Endothelial cell (in vitro differentiated cells): Measurements from ENCODE around the gene GCNA. TPM values are rescaled to one million over a fixed set of nuclear protein-coding genes. Genes with fewer than 3 reads are reported as not detected.
A peak's percentile ranks its signal among the peaks of the same experiment; 100 is the strongest.

ENCODE experiments used
- DNase-seq: peaks from one replicate; pipeline ENCODE4 v3.0.0; 2021; ENCODE audit warnings: low spot score
- H3K27ac Mint-ChIP-seq: one replicate; pipeline ENCODE4 v1.8.0; 2021; ENCODE audit warnings: mixed read lengths, inconsistent platforms; ENCODE audit not compliant: unreplicated experiment
- H3K27me3 Mint-ChIP-seq: one replicate; pipeline ENCODE4 v1.8.0; 2021; ENCODE audit warnings: mild to moderate bottlenecking, moderate library complexity, mixed read lengths, inconsistent platforms; ENCODE audit not compliant: unreplicated experiment
- H3K36me3 Mint-ChIP-seq: one replicate; pipeline ENCODE4 v1.8.0; 2021; ENCODE audit warnings: mild to moderate bottlenecking, low read depth, mixed read lengths, inconsistent platforms; ENCODE audit not compliant: unreplicated experiment
- H3K4me1 Mint-ChIP-seq: one replicate; pipeline ENCODE4 v1.8.0; 2021; ENCODE audit warnings: mild to moderate bottlenecking, mixed read lengths, inconsistent platforms; ENCODE audit not compliant: unreplicated experiment
- H3K4me3 Mint-ChIP-seq: one replicate; pipeline ENCODE4 v1.8.0; 2021; ENCODE audit warnings: mild to moderate bottlenecking, mixed read lengths, inconsistent platforms; ENCODE audit not compliant: unreplicated experiment
- H3K9me3 Mint-ChIP-seq: one replicate; pipeline ENCODE4 v1.8.0; 2021; ENCODE audit warnings: mixed read lengths, inconsistent platforms; ENCODE audit not compliant: unreplicated experiment
- CTCF ChIP-seq: fragments of 200-600 bp; sonication (generic); IDR thresholded peaks from one replicate; pipeline ENCODE4 v1.5.0; 2021; ENCODE audit warnings: antibody characterized with exemption; ENCODE audit not compliant: unreplicated experiment
- total RNA-seq: library from RNA; stranded (reverse); fragmentation: NEBNext Ultra II Directional; extraction: Animal tissue kit (Norgen Biotek cat#: 25700); gene quantifications from one replicate; pipeline ENCODE4 v1.2.1, GENCODE V29; 2021; ENCODE audit not compliant: unreplicated experiment

The GCNA gene
- total RNA-seq, 1 donor from 2014 or later = 3.0 TPM

GRCh38 chrX:71619193-71619592 is 41.0 kb downstream of the GCNA start:
- H3K36me3 Mint-ChIP-seq = peaks cover 13% of the 10 kb centered on the region
- DNase-seq = no peak
- no peak overlapping the region for H3K4me3 Mint-ChIP-seq
- TF ChIP-seq CTCF = no peak
- no peak overlapping the region for H3K27ac Mint-ChIP-seq
- H3K9me3 Mint-ChIP-seq = no peaks in the 10 kb centered on the region
- H3K4me1 Mint-ChIP-seq = peaks cover 20% of the 10 kb centered on the region
- H3K27me3 Mint-ChIP-seq = peaks cover 2% of the 10 kb centered on the region

DNA sequence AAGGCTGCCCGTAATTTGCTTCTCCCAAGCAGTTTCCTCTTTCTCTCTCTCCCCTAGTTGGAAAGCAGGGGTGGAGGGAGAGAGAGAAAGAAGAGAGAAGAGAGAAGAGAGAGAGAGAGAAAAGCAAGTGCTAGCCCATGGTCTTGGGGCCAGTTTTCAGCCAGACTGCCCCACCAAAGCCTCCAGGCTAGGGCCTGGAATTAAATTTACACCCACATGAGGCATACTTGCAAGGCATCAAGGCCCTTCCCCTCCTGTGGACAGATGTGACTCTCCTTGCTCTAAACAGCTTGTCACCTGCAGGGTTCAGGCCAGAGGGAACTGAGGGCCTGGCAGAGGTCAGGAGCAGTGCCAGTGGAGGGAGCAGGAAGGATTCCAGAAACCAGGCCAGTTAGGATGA is 41.7 kb downstream of the GCNA start:
- Mint-ChIP-seq H3K27ac (no peak overlapping the region), H3K27me3 (peaks cover 2% of the 10 kb centered on the region), H3K4me3 (no peak overlapping the region), H3K4me1 (peaks cover 20% of the 10 kb centered on the region), H3K36me3 (peaks cover 11% of the 10 kb centered on the region), H3K9me3 (no peaks in the 10 kb centered on the region)
- TF ChIP-seq CTCF = no peak
- no peak for DNase-seq

DNA sequence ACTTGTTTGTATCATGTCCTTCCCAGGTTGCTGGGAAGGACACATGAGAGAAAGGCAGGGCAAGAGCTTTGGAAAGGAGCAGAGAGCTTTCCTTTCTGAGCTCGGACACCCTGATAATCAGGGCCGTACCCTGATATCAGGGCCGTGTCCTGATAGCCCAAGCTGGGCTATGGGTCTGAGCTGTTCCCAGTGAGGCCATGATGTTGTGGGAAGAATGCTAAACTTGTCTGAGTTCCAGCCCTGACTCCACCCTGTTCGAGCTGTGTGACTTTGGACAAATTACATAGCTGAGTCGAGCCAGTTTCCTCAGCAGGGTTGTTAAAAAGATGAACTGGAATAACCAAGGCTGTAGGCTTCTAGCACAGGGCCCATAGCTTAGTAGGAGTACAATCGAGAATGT is 43.4 kb downstream of the GCNA start:
- DNase-seq = no peak
- Mint-ChIP-seq H3K27ac (peak overlapping the region; percentile 31), H3K9me3 (no peaks in the 10 kb centered on the region), H3K27me3 (peaks cover 2% of the 10 kb centered on the region), H3K36me3 (peaks cover 6% of the 10 kb centered on the region), H3K4me3 (no peak overlapping the region), H3K4me1 (peaks cover 20% of the 10 kb centered on the region)
- no peak for TF ChIP-seq CTCF

- Mint-ChIP-seq H3K36me3 (peaks cover 6% of the 10 kb centered on the region), H3K27ac (no peak overlapping the region), H3K9me3 (no peaks in the 10 kb centered on the region), H3K27me3 (peaks cover 2% of the 10 kb centered on the region), H3K4me3 (no peak overlapping the region), H3K4me1 (peaks cover 20% of the 10 kb centered on the region)
- TF ChIP-seq CTCF = no peak
- DNase-seq = no peak
These were observed 43.9 kb downstream of the GCNA start for GRCh38 chrX:71622032-71622575.

DNA sequence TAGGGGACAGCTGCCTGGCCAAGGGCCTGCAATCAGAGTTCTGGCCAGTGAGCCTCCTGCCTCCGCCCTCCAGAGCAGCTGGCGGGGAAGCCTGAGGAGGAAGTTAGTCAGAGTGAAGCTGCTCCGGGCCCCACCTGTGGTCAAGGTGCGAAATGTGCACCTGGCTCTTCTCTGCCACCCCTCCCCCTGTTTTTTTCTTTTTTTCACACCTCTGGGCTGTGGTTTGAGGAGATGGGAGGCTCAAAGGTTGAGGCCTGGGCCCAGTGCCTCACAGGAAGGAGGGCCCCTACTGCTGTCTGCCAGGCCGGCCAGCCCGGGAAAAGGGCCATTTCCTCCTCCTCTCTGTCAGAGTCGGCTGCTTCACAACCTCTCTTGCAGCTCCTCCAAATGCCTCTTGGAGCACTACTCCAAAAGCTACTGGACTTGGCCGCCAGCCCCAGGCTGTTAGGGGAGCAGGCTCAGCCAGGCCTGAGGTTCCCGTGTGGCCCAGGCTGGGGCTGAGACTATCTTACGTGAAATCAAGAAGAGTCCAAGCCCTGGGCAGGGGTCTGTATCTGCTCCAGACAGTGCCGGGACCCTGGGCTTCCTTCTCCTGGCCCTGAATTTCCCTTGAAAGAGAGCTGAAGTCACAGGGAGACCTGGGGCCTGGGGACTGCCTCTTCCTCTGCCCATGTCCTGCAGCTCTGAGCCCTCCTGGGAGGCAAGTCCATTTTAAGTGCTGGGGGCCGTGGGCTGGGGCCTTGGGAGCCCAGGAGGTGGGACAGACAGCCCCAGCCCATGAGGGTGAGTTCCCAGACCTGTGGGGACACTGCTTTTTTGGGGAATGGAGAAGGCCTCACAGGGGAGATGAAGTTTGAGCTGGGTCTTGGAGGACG is 44.6 kb downstream of the GCNA start:
- DNase-seq = peak; percentile 42
- Mint-ChIP-seq H3K27ac (peak overlapping the region; percentile 78), H3K9me3 (no peaks in the 10 kb centered on the region)

More for the DNA sequence above, 44.6 kb downstream of the GCNA start:
- Mint-ChIP-seq H3K4me1 (peaks cover 16% of the 10 kb centered on the region), H3K4me3 (peak overlapping the region; percentile 42), H3K27me3 (no peaks in the 10 kb centered on the region), H3K36me3 (peaks cover 6% of the 10 kb centered on the region)
- no peak for TF ChIP-seq CTCF
